GM18502 (cell line): ENCODE measurements around the gene MC1R.

ENCODE experiments used
- ATAC-seq: cut with Tn5 transposase; IDR thresholded peaks from one replicate; pipeline ENCODE4 v1.9.1; 2021; ENCODE audit warnings: mild to moderate bottlenecking; ENCODE audit not compliant: unreplicated experiment, poor library complexity

The MC1R gene

DNA sequence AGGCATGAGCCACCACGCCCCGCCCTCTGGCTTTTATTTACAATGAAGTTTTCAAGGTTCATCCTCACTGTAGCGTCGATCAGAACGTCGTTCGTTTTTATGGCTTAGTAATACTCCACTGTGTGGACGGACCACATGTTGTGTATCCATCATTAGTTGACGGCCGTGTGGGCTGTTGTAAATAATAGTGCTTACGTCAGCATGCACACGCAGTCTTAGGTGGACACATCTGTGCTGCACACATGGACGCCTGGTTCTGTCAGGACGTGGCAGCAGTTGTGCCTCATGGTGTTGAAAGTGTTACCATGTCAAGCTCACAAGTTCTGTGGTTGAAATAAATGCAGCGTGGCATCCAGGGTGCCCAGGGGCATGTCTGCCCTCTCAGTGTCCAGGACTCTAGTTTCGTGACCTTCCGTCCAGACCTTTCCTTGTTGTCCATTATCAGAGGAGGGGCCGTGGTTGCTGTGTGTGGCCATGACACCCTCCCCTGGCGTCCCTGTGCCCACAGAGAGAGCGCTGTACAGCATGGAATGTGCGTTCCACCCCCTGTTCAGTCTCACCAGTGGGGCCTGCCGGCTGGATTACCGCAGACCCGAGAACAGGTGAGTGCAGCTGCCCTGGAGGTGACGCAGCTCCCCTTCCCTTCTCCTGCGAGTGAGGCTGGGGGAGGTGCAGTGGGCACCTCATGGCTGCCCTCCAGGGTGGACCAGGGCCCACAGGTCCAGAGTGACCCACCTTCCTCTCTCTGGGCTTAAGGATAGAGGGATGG, 23.0 kb upstream of the MC1R start:
- ATAC-seq: no peak

DNA sequence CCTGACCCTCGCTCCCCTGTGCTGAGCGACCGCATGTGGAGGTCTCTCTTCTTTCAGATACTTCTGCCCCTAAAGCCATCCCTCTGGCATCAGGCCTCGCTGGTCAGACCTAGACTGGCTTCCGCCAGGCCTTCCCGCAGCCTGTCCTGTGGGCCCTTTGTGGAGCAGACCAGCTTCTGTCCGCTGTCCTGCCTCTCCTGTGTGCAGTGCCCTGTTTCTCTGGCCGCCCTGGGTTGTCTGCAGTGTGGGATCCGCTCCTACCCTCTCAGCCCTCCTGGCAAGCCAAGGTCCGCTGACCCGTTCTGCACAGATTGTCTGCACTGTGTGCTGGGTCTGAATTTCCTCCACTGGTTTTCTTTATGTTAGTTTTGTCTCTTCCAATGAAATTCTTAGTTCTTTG, 21.5 kb upstream of the MC1R start:
- ATAC-seq: no peak

DNA sequence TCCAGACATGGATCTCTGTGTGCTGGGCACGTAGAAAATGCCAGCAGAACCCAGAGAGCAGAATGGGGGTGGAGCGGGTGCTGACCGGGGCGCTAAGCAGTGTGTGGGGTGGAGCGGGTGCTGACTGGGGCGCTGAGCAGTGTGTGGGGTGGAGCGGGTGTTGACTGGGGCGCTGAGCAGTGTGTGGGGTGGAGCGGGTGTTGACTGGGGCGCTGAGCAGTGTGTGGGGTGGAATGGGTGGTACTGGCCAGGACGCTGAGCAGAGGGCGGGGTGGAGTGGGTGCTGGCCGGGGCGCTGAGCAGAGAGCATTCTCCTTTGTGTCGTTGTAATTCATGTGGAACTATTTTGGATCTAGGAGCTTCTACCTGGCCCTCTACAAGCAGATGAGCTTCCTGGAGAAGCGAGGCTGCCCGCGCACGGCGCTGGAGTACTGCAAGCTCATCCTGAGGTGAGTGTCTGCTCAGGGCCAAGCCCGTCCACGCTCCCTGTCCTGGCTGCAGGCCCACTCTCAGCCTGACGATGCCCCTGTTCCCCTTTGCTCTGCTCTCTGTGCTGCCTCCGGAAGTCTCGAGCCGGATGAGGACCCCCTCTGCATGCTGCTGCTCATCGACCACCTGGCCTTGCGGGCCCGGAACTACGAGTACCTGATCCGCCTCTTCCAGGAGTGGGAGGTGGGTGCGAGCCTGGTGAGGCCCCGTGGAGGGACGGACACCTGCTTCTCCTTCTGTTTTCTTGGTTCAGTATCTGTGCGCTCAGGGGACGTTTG, 20.3 kb upstream of the MC1R start:
- no peak for ATAC-seq

DNA sequence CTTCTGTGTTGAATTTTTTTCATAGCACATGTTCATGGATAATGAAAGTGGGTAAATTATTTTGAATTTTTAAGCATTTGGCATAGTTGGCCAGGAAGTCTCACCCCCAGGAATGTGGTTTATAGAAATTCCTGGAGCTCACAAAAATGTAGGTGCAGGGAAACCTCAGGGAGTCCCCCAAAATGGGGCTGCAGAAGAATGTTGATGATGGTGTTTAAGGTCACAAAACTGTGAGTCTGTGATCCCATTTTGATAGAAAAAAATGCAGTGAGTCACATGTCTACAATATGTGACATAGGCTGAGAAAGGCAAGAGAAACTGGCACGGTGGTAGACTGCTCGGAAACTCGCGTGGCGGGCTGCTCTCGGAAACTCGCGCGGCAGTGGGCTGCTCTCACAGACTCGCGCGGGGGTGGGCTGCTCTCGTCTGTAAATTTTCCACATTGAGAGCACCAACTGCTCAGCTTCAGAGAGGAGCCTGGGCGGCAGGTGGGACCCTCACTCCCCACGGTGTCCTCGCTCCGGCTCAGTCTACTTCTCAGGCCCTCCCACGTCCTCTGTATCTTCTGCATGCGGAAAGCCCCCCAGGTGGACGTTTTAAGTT, 18.7 kb upstream of the MC1R start:
- no peak for ATAC-seq

DNA sequence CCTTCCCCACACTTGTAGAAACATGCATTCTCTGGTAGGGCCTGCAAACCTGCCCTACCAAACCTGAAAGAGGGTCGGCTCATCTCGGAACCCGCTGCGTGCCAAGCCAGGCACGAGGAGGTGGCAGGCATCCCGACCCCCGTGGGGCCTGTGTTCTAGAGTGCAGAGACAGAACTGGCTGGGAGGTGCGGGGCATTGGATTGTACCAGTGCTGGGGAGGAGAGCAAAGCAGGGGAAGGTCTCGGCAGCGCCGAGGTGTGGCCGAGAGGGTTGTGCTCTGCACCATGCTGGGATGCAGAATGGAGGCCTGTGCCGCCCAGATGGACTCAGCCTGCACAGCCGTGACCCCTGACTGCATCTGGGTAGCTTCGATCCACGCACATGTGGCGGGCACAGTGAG, 17.8 kb upstream of the MC1R start:
- ATAC-seq: no peak

DNA sequence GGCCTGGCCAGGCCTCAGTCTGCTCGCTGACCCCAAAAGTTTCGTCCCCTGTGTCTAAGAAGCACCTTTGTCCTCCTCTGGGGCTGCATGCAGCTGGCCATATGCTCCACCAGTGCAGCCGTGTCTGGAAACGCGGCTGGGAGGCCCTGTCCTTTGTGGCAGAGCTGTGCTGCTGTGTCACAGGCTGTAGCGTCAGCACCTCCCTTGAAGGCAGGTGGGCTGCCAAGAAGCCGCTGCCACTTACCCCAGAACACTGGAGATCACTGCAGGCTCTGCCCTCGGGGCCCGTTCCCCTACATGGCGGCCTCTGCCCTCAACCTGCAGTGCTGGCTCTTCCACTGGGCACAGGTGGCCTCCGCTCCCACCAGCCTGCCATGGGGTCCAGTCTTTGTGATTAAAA, 15.7 kb upstream of the MC1R start:
- ATAC-seq: no peak

DNA sequence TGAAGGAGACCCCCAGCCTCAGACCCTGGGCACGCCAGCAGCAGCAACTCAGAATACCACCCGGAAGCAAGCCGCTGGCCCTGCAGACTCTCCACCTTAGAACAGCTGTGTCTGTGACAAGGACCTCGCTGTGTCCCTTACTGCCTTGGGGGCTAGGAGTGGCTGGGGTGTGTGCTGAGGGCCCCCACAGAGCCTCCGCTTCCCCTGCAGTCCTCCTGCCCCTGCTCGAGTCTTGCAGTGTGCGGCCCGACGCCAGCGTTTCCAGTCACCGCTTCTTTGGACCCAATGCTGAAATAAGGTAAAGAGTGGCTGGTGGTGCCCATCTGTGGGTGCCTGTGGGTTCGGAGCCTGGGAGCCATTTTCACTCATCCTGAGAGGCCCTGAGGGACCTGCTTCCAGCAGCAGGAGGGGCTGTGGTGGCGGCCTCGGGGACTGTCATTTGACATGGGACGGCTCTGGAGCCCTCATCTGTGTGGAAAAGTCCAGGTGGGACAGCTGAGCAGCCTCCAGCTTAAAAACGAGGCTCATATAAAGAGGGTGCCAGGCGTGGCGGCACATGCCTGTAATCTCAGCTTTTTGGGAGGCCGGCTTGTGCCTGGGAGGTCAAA, 14.7 kb upstream of the MC1R start:
- no peak for ATAC-seq

DNA sequence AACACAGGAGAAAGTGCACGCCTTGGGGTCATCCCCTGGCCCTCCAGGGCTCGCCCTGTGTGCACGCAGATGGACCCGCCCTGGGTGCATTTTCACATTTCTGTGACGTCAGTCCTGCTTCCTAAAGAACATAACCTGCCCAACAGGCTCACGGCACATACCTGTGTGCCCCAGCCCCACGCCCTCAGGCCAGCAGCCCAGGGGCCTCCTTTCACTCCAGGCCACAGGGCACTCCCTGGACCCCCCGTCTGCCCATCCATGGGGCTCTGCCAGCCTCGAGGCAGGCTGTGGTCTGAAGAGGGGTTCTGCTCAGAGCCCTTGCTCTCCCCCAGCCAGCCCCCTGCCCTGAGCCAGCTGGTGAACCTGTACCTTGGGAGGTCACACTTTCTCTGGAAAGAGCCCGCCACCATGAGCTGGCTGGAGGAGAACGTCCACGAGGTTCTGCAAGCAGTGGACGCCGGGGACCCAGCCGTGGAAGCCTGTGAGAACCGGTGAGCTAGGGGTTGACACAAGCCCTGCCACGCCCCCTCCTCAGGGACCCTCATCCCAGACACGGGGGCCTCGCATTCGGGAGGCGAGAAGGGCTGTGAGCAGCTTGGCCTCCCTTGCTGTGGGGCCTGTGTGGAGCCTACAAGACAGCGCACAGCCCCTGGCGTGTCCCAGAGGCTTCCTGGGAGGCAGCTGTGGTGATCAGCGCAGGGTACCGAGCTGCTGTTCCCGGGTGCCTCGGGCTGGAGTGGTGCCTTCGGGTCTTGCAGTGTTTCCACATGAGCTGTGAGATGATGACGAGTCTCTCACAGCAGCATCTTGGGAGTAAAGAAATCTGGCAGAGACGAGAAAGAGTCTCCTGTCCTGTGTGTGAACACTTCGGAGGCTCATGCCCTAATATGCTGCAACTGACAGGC, 13.8 kb upstream of the MC1R start:
- ATAC-seq: no peak

DNA sequence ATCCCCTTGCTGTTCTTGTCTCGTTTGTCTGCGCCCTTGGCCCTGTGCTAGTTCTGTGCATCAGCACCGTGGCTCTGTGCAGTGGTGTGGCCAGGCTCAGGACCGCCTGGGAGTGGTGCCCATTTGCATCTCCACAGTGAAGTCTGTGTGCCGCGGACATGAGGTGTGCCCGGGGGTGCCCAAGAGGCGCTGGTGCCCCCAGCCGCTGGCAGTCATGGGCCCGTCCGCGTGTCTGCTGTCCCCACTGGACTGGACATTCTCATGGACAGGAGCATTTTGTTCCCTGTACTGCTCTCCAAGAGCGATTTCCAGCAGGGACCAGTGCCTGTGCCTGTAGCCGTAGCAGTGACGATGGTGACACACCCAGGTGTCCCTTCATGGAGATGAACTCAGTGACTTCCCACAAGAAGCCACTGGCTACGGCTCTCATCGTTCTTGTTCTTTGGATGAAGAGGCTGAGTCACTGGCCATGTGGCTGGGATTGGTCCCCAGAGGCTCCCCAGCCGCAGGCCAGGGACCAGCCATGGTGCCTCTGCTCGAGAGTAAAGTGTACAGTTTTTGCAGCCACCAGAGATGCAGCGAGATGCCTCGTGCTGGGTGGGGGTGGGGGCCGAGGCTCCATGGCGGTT, 13.0 kb upstream of the MC1R start:
- ATAC-seq: no peak

DNA sequence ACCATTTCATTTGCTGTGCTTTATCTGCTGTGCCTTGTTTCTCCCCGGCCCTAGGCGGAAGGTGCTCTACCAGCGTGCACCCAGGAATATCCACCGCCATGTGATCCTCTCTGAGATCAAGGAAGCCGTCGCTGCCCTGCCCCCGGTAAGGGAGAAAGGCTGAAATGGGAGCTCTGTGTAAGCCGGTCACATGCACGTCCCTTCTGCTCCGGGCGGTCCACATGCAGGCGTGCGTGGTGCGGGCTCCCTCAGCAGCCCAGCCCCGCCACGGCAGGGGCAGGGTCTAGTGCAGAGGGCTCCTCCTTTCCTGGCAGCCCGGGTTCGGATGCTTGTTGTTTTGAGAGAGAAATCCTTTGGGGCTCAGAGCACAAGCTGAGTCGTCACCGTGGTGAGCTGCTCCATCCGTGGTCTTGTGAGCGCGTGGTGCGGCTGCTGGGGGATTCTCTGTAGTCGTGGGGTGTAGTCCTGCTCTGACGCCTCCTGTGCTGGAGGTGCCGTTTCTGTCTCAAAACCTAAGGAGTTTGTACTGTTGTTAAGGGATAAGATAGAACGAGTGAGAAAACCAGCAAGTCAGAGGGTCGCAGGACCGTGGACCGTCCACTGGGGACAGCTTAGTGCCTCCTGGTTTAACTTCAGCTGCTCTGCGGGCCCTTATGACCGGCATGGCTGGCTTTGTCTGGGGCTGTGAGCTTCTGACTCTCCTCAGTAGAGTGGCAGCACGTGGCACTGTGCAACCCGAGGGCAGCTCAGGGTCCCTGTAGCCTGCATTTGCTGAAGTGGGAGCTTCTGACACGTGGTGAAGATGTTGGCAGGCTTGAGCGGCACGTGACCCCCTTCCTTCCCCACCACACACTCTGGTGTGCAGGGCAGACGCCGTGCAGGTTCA, 12.3 kb upstream of the MC1R start:
- no peak for ATAC-seq

DNA sequence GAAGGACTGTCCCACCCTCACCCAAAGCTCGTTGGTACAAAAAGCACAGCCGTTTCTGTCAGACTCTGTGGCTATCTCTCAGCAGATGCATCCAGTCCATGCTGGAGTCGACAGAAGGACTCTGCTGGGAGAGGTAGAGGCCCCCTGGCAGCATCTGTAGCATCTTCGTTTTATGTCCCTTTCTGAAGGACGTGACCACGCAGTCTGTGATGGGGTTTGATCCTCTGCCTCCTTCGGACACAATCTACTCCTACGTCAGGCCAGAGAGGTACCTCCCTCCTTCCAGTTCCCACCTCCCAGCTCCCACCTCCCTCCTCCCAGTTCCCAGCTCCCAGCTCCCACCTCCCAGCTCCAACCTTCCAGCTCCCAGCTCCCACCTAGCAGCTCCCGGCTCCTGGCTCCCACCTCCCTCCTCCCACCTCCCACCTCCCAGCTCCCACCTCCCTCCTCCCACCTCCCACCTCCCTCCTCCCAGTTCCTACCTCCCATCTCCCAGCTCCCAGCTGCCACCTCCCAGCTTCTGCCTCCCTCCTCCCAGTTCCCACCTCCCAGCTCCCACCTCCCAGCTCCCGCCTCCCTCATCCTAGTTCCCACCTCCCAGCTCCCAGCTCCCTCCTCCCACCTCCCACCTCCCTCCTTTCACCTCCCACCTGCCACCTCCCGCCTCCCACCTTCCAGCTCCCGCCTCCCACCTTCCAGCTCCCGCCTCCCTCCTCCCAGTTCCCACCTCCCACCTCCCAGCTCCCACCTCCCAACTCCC, 11.4 kb upstream of the MC1R start:
- ATAC-seq: no peak

DNA sequence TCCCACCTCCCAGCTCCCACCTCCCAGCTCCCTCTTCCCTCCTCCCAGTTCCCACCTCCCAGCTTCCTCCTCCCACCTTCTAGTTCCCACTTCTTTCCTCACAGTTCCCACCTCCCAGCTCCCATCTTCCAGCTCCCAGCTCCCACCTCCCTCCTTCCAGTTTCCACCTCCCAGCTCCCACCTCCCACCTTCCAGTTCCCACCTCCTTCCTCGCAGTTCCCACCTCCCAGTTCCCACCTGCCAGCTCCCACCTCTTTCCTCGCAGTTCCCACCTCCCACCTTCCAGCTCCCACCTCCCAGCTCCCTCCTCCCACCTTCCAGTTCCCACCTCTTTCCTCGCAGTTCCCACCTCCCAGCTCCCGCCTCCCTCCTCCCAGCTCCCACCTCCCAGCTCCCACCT, 10.4 kb upstream of the MC1R start:
- no peak for ATAC-seq

DNA sequence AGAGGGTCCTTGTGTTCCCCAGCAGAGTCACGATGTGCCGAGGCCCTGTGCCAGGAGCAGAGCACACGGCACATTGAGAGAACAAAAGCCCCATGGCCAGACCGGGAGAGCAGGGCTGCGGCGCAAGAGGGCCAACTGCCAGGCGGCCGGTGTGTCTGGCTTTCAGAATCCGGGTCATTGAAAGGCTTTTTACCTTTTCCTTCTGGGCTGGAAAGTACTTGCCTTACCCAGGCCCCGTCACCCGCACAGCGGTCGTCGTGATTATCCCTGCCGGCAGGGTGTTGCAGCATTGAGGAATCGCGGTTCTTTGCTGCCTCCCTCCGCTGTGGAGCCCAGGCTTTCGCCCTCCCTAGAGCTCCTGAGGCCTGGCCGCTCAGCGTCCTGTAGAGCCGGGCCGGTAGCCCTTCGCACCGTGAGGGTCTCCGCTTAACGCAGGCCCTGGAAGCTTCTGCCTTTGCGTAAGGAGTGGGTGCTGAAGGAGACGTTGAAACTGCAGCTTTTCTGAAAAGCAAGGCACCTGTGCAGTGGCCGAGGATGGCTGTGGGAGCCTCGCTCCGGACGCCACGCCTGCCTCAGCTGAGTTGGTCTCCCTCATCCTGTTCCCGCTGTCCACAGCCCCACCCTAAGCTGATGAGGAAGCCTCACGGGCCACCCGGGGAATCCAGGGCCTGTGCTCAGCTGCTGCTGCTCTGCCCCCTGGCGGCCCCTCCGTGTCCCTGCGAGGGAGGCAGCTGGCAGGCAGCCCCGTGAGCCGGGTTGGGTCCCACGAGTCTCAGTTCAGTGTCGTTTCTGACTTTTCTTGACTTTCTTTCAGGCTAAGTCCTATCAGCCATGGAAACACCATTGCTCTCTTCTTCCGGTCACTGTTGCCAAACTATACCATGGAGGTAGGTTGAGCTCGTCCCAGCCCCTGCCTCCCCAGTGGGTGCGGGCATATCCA, 8.6 kb upstream of the MC1R start:
- ATAC-seq: no peak

DNA sequence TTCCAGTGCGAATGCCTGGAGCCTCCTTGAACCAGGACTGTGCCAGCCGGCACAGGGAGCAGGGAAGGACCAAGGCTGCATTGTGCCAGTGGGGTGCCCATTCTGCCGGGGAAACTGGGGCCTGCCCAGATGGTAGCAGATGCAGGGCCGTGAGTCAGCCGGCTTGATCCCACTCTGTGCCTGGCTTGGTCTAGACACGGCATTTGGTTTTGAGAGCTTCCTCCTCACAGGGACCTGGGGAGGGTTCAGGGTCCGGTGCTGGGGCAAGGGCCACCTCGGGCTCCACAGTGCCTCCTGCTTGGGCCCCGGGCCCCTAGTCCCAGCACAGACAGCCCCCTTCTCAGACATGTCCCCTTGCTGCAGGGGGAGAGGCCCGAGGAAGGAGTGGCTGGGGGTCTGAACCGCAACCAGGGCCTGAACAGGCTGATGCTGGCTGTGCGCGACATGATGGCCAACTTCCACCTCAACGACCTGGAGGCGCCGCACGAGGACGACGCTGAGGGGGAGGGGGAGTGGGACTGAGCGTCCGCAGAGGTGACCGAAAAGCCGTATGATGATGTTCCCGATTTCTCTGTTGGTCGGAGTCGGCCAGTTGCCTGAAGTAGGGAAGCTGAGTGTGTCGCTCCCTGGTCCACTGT, 7.8 kb upstream of the MC1R start:
- ATAC-seq: no peak

DNA sequence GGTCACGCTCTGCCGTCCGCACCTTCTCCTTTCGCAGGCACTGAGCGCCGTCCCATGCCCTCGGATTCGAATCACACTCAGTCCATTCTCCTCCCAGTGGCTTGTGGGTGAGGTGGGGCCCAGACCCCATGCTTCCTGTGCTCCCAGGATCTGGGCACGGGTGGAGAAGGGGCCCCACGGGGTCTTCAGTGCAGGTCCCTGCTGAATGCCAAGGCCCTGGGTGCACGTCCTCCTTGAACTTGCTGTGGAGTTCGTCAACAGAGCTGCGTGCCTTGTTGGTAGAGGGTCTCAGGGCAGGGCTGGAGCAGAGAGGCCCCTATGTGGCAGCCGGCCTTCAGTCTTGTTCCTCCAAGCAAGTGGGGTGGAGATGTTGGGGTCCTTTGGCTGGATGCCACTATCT, 7.3 kb upstream of the MC1R start:
- ATAC-seq: no peak

DNA sequence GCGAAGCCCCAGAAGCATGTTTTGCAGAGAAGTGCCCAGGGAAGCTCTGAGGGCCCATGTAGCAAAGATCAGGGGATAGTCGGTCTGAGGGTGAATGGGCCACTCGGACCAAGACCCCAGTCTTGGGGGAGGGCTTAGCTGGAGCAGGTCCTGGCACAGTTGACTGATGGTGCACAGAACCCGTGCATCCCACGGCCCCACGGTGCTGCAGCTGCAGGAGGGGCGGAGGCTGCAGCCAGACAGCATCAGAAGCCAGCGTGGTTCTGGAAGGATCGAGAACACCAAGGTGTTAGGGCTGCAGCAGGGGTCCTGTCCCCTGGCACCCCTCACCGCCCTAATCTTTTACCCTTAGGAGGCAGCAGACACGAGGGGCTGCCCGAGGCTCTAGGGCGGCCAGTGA, 6.5 kb upstream of the MC1R start:
- no peak for ATAC-seq

DNA sequence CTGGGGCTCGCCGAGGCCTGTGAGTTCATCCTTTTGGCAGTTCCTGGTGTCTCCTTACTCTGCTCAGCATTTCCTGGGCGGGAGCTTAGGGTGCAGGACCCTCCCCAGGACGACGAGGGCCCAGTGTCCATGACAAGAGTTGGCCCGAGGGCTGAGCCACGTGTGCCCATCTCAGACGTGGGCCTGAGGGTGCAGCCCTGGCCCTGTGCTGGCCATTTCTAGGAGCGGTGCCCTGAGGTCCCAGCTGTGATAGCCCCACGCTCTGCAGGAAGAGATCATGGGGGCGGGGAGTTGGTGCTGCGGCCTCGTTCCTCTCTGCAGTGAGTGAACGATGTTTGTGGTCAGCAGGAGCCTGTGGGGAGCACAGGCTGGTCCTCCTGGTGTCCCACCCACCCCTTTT, 6.0 kb upstream of the MC1R start:
- ATAC-seq: no peak
